DLD1 (cell line): ENCODE measurements around the gene RIN3.

Experiments used
- in situ Hi-C: cut with HindIII; loops from 2 replicates; pipeline ENCODE4 v1.10.0; 2017; ENCODE audit warnings: low sequenced_read_pairs

RIN3 gene

GRCh38 chr14:92486881-92487280 lies 26.7 kb upstream of the RIN3 start:
- in situ Hi-C loops, result no loop called here

- in situ Hi-C loops, result no loop called here
These were observed 26.0 kb upstream of the RIN3 start for GRCh38 chr14:92487513-92488133.

DNA sequence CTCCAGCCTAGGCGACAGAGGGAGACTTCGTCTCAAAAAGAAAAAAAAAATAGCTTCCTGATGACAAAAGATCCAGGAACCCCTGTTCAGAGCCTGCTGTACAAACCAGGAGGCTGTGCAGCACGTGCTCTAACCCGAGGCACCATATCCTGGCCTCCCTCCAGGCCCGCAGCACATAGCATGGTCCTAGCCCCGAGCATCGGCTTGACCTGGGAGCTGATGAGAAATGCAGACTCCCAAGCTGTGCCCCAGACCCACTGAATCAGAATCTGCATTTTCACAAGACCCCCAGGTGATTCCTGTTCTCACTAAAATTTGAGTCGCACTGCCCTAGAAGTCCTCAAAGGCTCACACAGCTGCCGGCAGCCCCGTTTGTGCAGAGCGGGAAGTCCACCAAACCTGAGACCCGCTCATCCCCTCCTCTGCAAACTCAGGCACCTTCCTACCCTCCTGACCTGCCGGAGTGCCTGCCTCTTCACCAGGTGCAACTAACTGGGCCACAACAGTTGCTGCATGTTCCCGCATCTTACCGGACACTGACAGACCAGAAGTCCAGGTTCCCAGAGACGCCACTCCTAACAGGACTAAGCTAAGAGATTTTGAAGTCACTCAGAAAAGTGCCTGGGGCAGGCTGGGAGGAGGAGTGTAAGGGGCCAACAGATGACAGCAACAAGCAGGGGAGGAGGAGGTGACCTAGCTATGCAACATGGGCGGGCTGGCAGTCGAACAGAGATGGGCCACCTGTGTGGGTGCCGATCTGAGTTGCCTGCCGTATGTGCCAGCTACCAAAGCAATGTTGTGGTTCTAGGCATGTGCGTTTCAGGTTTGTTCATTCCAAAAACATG lies 24.0 kb upstream of the RIN3 start:
- in situ Hi-C loops, result no loop called here

- in situ Hi-C loops, result no loop called here
These were observed 23.2 kb upstream of the RIN3 start for GRCh38 chr14:92490239-92490959.

- in situ Hi-C loops, result no loop called here
These were observed 21.8 kb upstream of the RIN3 start for GRCh38 chr14:92491782-92492181.

- in situ Hi-C loops, result no loop called here
These were observed 21.3 kb upstream of the RIN3 start for GRCh38 chr14:92492258-92492657.

DNA sequence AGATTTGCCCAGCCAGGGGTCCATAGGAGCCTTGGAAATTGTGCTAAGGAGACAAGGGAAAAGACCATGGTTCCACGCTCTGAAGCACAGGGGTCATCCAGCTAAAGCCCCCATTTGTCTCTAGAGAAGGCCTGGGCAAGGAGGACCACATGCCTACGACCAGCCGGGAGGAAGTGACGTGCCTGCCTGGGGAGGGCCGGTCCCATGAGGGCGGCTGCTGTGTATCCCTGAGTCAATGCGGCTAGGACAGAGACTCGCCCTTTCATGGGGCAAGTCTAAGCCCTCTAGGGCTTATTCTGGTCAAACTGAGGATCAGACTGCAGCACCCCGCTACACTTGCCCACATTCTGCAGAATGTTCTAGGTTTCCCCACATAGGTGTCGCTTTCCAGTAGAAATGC lies 20.6 kb upstream of the RIN3 start:
- in situ Hi-C loops, result no loop called here

DNA sequence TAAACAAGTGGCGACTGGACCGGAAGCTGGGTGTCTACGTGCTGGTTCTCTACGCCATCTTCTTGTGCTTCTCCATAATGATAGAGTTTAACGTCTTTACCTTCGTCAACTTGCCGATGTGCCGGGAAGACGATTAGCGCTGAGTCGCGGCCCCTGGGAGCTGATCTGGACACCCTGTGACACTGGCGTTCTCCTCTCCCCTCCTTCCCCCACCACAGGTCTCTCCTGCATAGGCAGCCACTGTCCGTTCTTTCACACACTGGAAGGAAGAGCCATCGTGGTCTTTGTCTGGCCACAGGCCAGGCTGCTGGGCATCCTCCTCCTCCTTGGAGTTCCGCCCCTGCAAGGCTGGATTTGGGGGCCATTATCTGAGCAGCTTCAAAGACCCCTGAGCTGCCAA lies 20.1 kb upstream of the RIN3 start:
- in situ Hi-C loops, result no loop called here

- in situ Hi-C loops, result no loop called here
These were observed 19.1 kb upstream of the RIN3 start for GRCh38 chr14:92494512-92494911.

DNA sequence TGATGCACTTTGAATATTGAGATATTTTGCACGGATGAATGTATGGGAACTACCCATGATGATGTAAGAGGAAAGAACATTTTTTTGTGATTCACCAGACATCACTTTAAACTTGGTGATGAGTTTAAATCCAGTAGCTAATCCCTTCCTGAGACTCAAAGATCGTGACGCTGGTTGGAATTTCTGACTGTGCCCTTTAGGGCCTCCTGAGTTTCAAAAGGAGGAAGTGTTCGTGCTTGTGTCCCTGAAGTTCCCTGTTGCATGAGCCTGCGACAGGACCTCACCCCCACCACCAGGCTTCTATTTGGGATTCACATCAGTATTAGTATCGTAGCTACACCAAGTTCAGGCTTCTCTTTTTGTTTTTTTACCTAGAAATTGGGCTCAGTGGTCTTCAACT lies 18.6 kb upstream of the RIN3 start:
- in situ Hi-C loops, result no loop called here

- in situ Hi-C loops, result no loop called here
These were observed 17.3 kb upstream of the RIN3 start for GRCh38 chr14:92496191-92496857.

- in situ Hi-C loops, result no loop called here
These were observed 16.2 kb upstream of the RIN3 start for GRCh38 chr14:92497391-92497790.

DNA sequence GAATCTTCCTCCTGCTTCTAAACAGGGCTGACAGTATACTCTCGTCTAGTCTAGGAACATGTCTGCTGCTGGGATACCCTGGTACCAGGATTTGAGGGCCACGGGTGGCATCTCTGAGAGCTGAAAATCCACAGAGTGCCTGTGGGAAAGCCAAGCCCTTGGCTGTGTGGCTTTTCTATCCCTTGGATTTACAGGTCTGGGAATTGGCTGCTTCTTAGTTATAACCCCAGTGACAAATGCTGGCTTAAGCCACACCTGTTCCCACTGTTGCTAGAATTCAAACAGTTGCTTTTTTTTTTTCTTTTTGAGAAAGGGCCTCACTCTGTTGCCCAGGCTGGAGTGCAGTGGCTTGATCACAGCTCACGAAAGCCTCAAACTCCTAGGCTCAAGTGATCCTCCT lies 14.3 kb upstream of the RIN3 start:
- in situ Hi-C loops, result no loop called here

DNA sequence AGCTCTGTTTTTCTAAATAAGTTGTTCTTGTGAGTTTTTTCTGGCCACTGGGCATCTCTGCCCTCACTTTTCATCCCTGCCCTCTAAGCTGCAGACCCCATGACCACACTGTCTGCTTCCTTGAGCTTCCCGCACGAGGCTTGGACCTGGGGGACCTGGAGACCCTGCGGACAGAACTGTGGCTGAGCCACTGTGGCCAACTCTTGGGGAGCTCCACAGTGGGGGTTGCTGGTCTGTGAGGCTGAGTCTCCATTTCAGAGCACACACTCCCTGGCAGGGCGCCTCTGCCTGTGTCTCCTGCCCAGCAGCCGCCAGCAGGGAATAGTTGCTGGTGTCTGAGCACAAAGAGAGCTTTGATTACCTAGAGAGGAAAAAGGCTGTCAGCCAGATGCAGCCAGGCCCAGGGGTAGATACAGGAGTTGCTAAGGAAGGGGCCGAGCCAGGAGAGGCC lies 13.1 kb upstream of the RIN3 start:
- in situ Hi-C loops, result loop anchor here (25.0 kb wide), 1 partner anchor 138 kb away; no protein-coding TSS in a partner anchor

- in situ Hi-C loops, result loop anchor here (25.0 kb wide), 1 partner anchor 140 kb away; no protein-coding TSS in a partner anchor
These were observed 11.7 kb upstream of the RIN3 start for GRCh38 chr14:92501891-92502351.

- in situ Hi-C loops, result loop anchor here (25.0 kb wide), 1 partner anchor 140 kb away; no protein-coding TSS in a partner anchor
These were observed 10.9 kb upstream of the RIN3 start for GRCh38 chr14:92502541-92503286.

GRCh38 chr14:92503756-92504491 lies 9.7 kb upstream of the RIN3 start:
- in situ Hi-C loops, result loop anchor here (25.0 kb wide), 1 partner anchor 142 kb away; no protein-coding TSS in a partner anchor

DNA sequence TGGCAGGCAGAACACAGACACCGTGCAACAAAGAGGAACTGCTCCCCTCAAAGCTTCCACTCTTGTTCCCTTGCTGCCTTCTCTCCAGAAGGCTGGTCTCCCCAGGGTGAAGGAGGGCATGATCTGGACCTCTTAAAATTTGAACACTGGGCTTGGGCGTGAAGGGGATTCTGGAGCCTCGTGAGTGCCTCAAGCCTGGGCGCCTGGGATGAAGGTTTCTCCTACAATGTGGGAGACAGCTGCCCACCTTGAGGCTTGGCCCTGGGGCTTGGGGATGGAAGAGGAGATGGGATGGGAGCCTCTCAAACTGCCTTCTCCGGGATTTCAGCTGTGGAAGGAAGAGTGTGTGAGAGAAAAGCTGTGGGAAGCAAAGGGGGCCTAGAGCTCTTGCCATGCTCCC lies 7.8 kb upstream of the RIN3 start:
- in situ Hi-C loops, result loop anchor here (25.0 kb wide), 1 partner anchor 144 kb away; no protein-coding TSS in a partner anchor

GRCh38 chr14:92506231-92506630 lies 7.3 kb upstream of the RIN3 start:
- in situ Hi-C loops, result loop anchor here (25.0 kb wide), 1 partner anchor 144 kb away; no protein-coding TSS in a partner anchor
